ENCODE data around the gene ZFR. TPM values are rescaled to one million over a fixed set of nuclear protein-coding genes. Genes with fewer than 3 reads are reported as not detected.
"Not testable (repeated sequence)": the region's sequence is repeated elsewhere in the genome, so short reads cannot be mapped to it uniquely, and the experiment has no call there.

Gene ZFR
- polyA plus RNA-seq, 1 donor (not counting 4 experiments of a cell fraction or from before 2014, with no cell fraction given), result 58.7 TPM

DNA sequence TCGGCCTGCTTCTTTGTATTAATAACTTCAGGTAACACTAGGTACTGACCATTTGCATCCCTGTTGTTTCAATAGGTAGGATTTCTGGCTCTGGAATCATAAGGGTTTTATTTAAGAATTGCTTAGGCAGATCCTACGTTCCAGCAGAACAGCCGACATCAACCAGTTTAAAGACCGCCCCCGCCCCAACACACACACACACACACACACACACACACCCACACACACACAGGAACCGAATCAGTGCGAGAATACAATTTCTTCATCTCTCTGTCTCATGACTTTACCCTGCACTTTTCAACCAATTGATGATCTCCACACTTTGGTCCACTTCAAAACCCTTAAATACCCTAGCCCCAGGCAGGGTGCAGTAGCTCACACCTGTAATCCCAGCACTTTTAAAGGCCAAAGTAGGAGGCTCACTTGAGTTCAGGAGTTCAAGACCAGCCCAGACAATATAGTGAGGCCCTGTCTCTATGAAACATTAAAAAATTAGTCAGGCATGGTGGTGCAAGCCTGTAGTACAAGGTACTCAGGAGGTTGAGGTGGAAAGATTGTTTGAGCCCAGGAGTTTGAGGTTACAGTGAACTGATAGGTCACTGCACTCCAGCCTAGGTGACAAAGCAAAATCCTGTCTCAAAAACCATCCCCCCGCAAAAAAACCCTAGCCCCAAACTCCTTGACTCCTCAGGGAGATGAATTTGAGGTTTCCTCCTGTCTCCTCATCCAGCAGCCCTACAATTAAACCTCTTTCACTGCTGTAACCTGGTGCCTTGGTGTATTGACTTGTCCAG is 129.1 kb downstream of the ZFR start:
- DNase-seq (ENCODE audit: low read depth, low spot score), result no peak
- Histone ChIP-seq H3K27me3 (ENCODE audit: control insufficient read depth, extremely low read depth, insufficient read depth, low read length) (no peaks in the 10 kb centered on the region), H3K4me1 (ENCODE audit: control insufficient read depth, extremely low read depth, insufficient read depth, low read length) (peaks cover 6% of the 10 kb centered on the region), H3K9ac (ENCODE audit: control insufficient read depth, extremely low read depth, insufficient read depth, low read length) (no peak overlapping the region), H3K9me3 (ENCODE audit: control insufficient read depth, low read depth, low read length) (no peaks in the 10 kb centered on the region), H2AFZ (ENCODE audit: control insufficient read depth, low read length) (no peak overlapping the region), H3K4me2 (ENCODE audit: control insufficient read depth, extremely low read depth, insufficient read depth, low read depth, low read length) (no peak overlapping the region), H3K9me1 (ENCODE audit: control insufficient read depth, extremely low read depth, insufficient read depth, low read length) (no peaks in the 10 kb centered on the region), H4K20me1 (ENCODE audit: control insufficient read depth, extremely low read depth, insufficient read depth, low read length) (no peaks in the 10 kb centered on the region), H3K36me3 (ENCODE audit: control insufficient read depth in 2 of 2, extremely low read depth in 1 of 2, insufficient read depth in 2 of 2, low read length in 2 of 2) (peaks cover 0 to 4% of the 10 kb centered on the region in 2 experiments), H3K27ac (ENCODE audit: control insufficient read depth, insufficient read depth, low read length) (no peak overlapping the region), H3K4me3 (ENCODE audit: control insufficient read depth in 2 of 3, extremely low read depth in 1 of 3, insufficient read depth in 2 of 3, low read depth in 1 of 3, low read length in 3 of 3) (no peak overlapping the region), H3K79me2 (ENCODE audit: control insufficient read depth, insufficient read depth, low read length) (peaks cover 19% of the 10 kb centered on the region)
- FAIRE-seq, result no peak
- no peak for TF ChIP-seq EZH2 (IDR thresholded peaks at IDR 0.05; ENCODE audit: low read length)
- TF ChIP-seq, protein P1, sequence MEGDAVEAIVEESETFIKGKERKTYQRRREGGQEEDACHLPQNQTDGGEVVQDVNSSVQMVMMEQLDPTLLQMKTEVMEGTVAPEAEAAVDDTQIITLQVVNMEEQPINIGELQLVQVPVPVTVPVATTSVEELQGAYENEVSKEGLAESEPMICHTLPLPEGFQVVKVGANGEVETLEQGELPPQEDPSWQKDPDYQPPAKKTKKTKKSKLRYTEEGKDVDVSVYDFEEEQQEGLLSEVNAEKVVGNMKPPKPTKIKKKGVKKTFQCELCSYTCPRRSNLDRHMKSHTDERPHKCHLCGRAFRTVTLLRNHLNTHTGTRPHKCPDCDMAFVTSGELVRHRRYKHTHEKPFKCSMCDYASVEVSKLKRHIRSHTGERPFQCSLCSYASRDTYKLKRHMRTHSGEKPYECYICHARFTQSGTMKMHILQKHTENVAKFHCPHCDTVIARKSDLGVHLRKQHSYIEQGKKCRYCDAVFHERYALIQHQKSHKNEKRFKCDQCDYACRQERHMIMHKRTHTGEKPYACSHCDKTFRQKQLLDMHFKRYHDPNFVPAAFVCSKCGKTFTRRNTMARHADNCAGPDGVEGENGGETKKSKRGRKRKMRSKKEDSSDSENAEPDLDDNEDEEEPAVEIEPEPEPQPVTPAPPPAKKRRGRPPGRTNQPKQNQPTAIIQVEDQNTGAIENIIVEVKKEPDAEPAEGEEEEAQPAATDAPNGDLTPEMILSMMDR (optimal IDR thresholded peaks at IDR 0.05 in 1 of 3, IDR thresholded peaks at IDR 0.05 in 1 of 3, conservative IDR thresholded peaks at IDR 0.05 in 1 of 3; ENCODE audit: extremely low read depth in 1 of 3, insufficient read depth in 2 of 3, low read length in 3 of 3), result no peak
- dilution Hi-C loops (cut with MboI; ENCODE audit: extremely low pct_ligation_motif_present, low sequenced_read_pairs), result no loop called here

DNA sequence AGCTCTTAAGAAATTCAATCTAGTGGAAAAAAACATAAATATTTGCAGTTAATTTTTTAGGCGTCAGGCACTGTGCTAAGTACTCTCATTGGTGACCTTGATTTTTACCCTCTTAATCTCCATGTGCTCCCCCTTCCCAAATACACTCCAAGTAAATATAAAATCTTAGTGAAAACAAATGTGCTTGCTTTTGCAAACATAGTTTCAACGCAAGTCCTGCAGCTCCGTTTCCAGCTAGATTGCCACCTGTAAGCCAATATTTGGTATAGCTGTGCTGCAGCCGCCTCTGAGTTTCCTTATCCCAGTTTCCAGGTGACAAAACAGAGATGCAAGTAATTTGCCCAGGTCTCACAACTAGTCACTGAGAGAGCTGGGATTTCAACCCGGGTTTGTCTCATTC is 129.9 kb downstream of the ZFR start:
- Histone ChIP-seq H4K20me1 (ENCODE audit: control insufficient read depth, extremely low read depth, insufficient read depth, low read length) (no peaks in the 10 kb centered on the region), H3K36me3 (ENCODE audit: control insufficient read depth in 2 of 2, extremely low read depth in 1 of 2, insufficient read depth in 2 of 2, low read length in 2 of 2) (peaks cover 0 to 4% of the 10 kb centered on the region in 2 experiments), H3K4me1 (ENCODE audit: control insufficient read depth, extremely low read depth, insufficient read depth, low read length) (peaks cover 6% of the 10 kb centered on the region), H3K4me3 (ENCODE audit: control insufficient read depth in 2 of 3, extremely low read depth in 1 of 3, insufficient read depth in 2 of 3, low read depth in 1 of 3, low read length in 3 of 3) (no peak overlapping the region), H3K9me3 (ENCODE audit: control insufficient read depth, low read depth, low read length) (no peaks in the 10 kb centered on the region), H3K79me2 (ENCODE audit: control insufficient read depth, insufficient read depth, low read length) (peaks cover 26% of the 10 kb centered on the region), H3K9me1 (ENCODE audit: control insufficient read depth, extremely low read depth, insufficient read depth, low read length) (no peaks in the 10 kb centered on the region), H3K27me3 (ENCODE audit: control insufficient read depth, extremely low read depth, insufficient read depth, low read length) (no peaks in the 10 kb centered on the region), H2AFZ (ENCODE audit: control insufficient read depth, low read length) (no peak overlapping the region), H3K4me2 (ENCODE audit: control insufficient read depth, extremely low read depth, insufficient read depth, low read depth, low read length) (no peak overlapping the region), H3K9ac (ENCODE audit: control insufficient read depth, extremely low read depth, insufficient read depth, low read length) (no peak overlapping the region), H3K27ac (ENCODE audit: control insufficient read depth, insufficient read depth, low read length) (no peak overlapping the region)
- FAIRE-seq, result no peak
- DNase-seq (ENCODE audit: low read depth, low spot score), result no peak
- TF ChIP-seq, protein P1 (optimal IDR thresholded peaks at IDR 0.05 in 1 of 3, IDR thresholded peaks at IDR 0.05 in 1 of 3, conservative IDR thresholded peaks at IDR 0.05 in 1 of 3; ENCODE audit: extremely low read depth in 1 of 3, insufficient read depth in 2 of 3, low read length in 3 of 3), result no peak
- TF ChIP-seq EZH2 (IDR thresholded peaks at IDR 0.05; ENCODE audit: low read length), result no peak
- dilution Hi-C loops (cut with MboI; ENCODE audit: extremely low pct_ligation_motif_present, low sequenced_read_pairs), result no loop called here

DNA sequence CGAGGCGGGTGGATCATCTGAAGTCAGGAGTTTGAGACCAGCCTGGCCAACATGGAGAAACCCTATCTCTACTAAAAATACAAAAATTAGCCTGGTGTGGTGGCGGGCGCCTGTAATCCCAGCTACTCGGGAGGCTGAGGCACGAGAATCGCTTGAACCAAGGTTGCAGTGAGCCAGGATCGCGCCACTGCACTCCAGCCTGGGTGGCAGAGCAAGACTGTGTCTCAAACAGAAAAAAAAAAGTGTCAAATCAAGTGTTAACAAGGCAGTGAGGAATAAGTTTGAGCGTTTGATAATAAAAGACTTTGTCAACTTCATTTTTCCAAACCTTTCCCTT is 130.4 kb downstream of the ZFR start:
- H3K4me2 ChIP-seq (ENCODE audit: control insufficient read depth, extremely low read depth, insufficient read depth, low read depth, low read length); H3K4me1 ChIP-seq (ENCODE audit: control insufficient read depth, extremely low read depth, insufficient read depth, low read length); FAIRE-seq; H3K27ac ChIP-seq (ENCODE audit: control insufficient read depth, insufficient read depth, low read length); H3K9me1 ChIP-seq (ENCODE audit: control insufficient read depth, extremely low read depth, insufficient read depth, low read length); H3K4me3 ChIP-seq (ENCODE audit: control insufficient read depth in 2 of 3, extremely low read depth in 1 of 3, insufficient read depth in 2 of 3, low read depth in 1 of 3, low read length in 3 of 3); H3K9ac ChIP-seq (ENCODE audit: control insufficient read depth, extremely low read depth, insufficient read depth, low read length); H4K20me1 ChIP-seq (ENCODE audit: control insufficient read depth, extremely low read depth, insufficient read depth, low read length); H3K36me3 ChIP-seq (ENCODE audit: control insufficient read depth in 2 of 2, extremely low read depth in 1 of 2, insufficient read depth in 2 of 2, low read length in 2 of 2); H3K27me3 ChIP-seq (ENCODE audit: control insufficient read depth, extremely low read depth, insufficient read depth, low read length); DNase-seq (ENCODE audit: low read depth, low spot score); dilution Hi-C loops (cut with MboI; ENCODE audit: extremely low pct_ligation_motif_present, low sequenced_read_pairs); H3K9me3 ChIP-seq (ENCODE audit: control insufficient read depth, low read depth, low read length); H2AFZ ChIP-seq (ENCODE audit: control insufficient read depth, low read length): not testable (repeated sequence)
- H3K79me2 ChIP-seq (ENCODE audit: control insufficient read depth, insufficient read depth, low read length), result peaks cover 29% of the 10 kb centered on the region

Measured in keratinocyte (primary cell).